Measurements from ENCODE around the gene KCNJ2. TPM values are rescaled to one million over a fixed set of nuclear protein-coding genes. Genes with fewer than 3 reads are reported as not detected.

Gene KCNJ2
- total RNA-seq, 1 experiment from 2014 or later: not detected

- intact Hi-C loops (cut with micrococcal nuclease): no loop called here
- no TSS peak for BruUV-seq (replicated peaks)
These were observed 11.2 kb upstream of the KCNJ2 start for GRCh38 chr17:70158180-70158579.

GRCh38 chr17:70158591-70158990 lies 10.7 kb upstream of the KCNJ2 start:
- ChIA-PET RAD21 (ENCODE audit: low non-redundant PET in 1 of 2, low total read pairs in 2 of 2, uncharacterized antibody in 2 of 2, unreplicated experiment in 2 of 2) (no interaction called here), CTCF (no interaction called here), POLR2A (no interaction called here)
- ATAC-seq: no peak
- Histone ChIP-seq H3K36me3 (ENCODE audit: control insufficient read depth in 1 of 2, insufficient read depth in 2 of 2, low read length in 2 of 2) (no peaks in the 10 kb centered on the region), H2AFZ (ENCODE audit: low read depth, low read length, poor library complexity, severe bottlenecking) (no peak overlapping the region), H3K27me3 (ENCODE audit: insufficient read depth, low read length) (no peaks in the 10 kb centered on the region), H3K9me2 (ENCODE audit: insufficient read depth) (no peaks in the 10 kb centered on the region), H3K4me2 (ENCODE audit: low read length) (no peak overlapping the region), H3K27ac (ENCODE audit: low read depth, low read length) (no peak overlapping the region), H3K4me1 (ENCODE audit: control insufficient read depth in 1 of 2, insufficient read depth in 2 of 2, low read length in 2 of 2) (no peaks in the 10 kb centered on the region), H3K4me3 (replicated peaks in 1 of 2; ENCODE audit: low read depth in 1 of 2, low read length in 2 of 2) (no peak overlapping the region), H3K9me3 (ENCODE audit: control insufficient read depth in 1 of 2, insufficient read depth in 1 of 2, low read depth in 1 of 2, low read length in 2 of 2) (peaks cover 4 to 12% of the 10 kb centered on the region in 2 experiments; a peak in 2 of 4 replicates), H4K20me1 (ENCODE audit: insufficient read depth) (no peaks in the 10 kb centered on the region), H3K9ac (ENCODE audit: low read length) (no peak overlapping the region), H3K79me2 (ENCODE audit: insufficient read depth, low read length) (no peaks in the 10 kb centered on the region)
- TF ChIP-seq ELF1 (IDR thresholded peaks at IDR 0.05; ENCODE audit: borderline replicate concordance, low read depth): no peak
- intact Hi-C loops (cut with micrococcal nuclease): no loop called here
- no peak for DNase-seq (ENCODE audit: low read depth, low spot score)
- no TSS peak for BruUV-seq (replicated peaks)

More at GRCh38 chr17:70158180-70158579, 11.2 kb upstream of the KCNJ2 start:
- Histone ChIP-seq H3K36me3 (ENCODE audit: control insufficient read depth in 1 of 2, insufficient read depth in 2 of 2, low read length in 2 of 2) (no peaks in the 10 kb centered on the region), H3K9me2 (ENCODE audit: insufficient read depth) (no peaks in the 10 kb centered on the region), H2AFZ (ENCODE audit: low read depth, low read length, poor library complexity, severe bottlenecking) (no peak overlapping the region), H3K27me3 (ENCODE audit: insufficient read depth, low read length) (no peaks in the 10 kb centered on the region), H3K9ac (ENCODE audit: low read length) (no peak overlapping the region), H3K9me3 (ENCODE audit: control insufficient read depth in 1 of 2, insufficient read depth in 1 of 2, low read depth in 1 of 2, low read length in 2 of 2) (peaks cover 4 to 15% of the 10 kb centered on the region in 2 experiments; a peak in 2 of 4 replicates), H3K27ac (ENCODE audit: low read depth, low read length) (no peak overlapping the region), H3K4me3 (replicated peaks in 1 of 2; ENCODE audit: low read depth in 1 of 2, low read length in 2 of 2) (no peak overlapping the region), H3K4me1 (ENCODE audit: control insufficient read depth in 1 of 2, insufficient read depth in 2 of 2, low read length in 2 of 2) (no peaks in the 10 kb centered on the region), H4K20me1 (ENCODE audit: insufficient read depth) (no peaks in the 10 kb centered on the region), H3K4me2 (ENCODE audit: low read length) (no peak overlapping the region), H3K79me2 (ENCODE audit: insufficient read depth, low read length) (no peaks in the 10 kb centered on the region)
- ATAC-seq (no peak), DNase-seq (ENCODE audit: low read depth, low spot score) (no peak)
- POLR2A ChIA-PET: no interaction called here
- TF ChIP-seq ZBTB33 (IDR thresholded peaks at IDR 0.05; ENCODE audit: extremely low read depth, insufficient replicate concordance, low read length) (no peak), TCF7L2 (IDR thresholded peaks at IDR 0.05; ENCODE audit: borderline replicate concordance, extremely low read depth, insufficient read depth, insufficient read length) (no peak)
- RAD21 ChIA-PET (ENCODE audit: low non-redundant PET in 1 of 2, low total read pairs in 2 of 2, uncharacterized antibody in 2 of 2, unreplicated experiment in 2 of 2): no interaction called here
- CTCF ChIA-PET: no interaction called here

Data from HCT116 (cell line).